Middle frontal gyrus (tissue), 1 donor: Measurements from ENCODE around the gene PLEK2.

Source experiments
- DNase-seq: peaks from one replicate; pipeline ENCODE4 v3.0.0-alpha.2; 2015; ENCODE audit warnings: low spot score; ENCODE audit errors: extremely low spot score

PLEK2 gene

GRCh38 chr14:67405771-67406170 lies 6.2 kb downstream of the PLEK2 start:
- no peak for DNase-seq

- DNase-seq = no peak
Measured at GRCh38 chr14:67400434-67400833, 11.5 kb downstream of the PLEK2 start.

- no peak for DNase-seq
Measured at GRCh38 chr14:67397536-67397935, 14.4 kb downstream of the PLEK2 start.

GRCh38 chr14:67396381-67396970 lies 15.5 kb downstream of the PLEK2 start:
- DNase-seq = no peak

- DNase-seq = no peak
Measured at GRCh38 chr14:67395876-67396189, 16.1 kb downstream of the PLEK2 start.

GRCh38 chr14:67395086-67395875 lies 16.7 kb downstream of the PLEK2 start:
- no peak for DNase-seq

- DNase-seq = no peak
Measured at GRCh38 chr14:67393689-67394088, 18.3 kb downstream of the PLEK2 start.

GRCh38 chr14:67392800-67393199 lies 19.2 kb downstream of the PLEK2 start:
- DNase-seq = no peak

- DNase-seq = no peak
Measured at GRCh38 chr14:67392123-67392522, 19.8 kb downstream of the PLEK2 start.

- no peak for DNase-seq
Measured at GRCh38 chr14:67391268-67391667, 20.7 kb downstream of the PLEK2 start.

- no peak for DNase-seq
Measured at GRCh38 chr14:67389811-67390534, 22.0 kb downstream of the PLEK2 start.

GRCh38 chr14:67389275-67389674 lies 22.7 kb downstream of the PLEK2 start:
- DNase-seq = no peak

GRCh38 chr14:67387195-67387594 lies 24.8 kb downstream of the PLEK2 start:
- DNase-seq = no peak

GRCh38 chr14:67385618-67386017 lies 26.3 kb downstream of the PLEK2 start:
- no peak for DNase-seq

- no peak for DNase-seq
Measured at GRCh38 chr14:67385120-67385519, 26.8 kb downstream of the PLEK2 start.

- DNase-seq = no peak
Measured at GRCh38 chr14:67377916-67378315, 34.0 kb downstream of the PLEK2 start.

GRCh38 chr14:67373347-67373746 lies 38.6 kb downstream of the PLEK2 start:
- DNase-seq = no peak

GRCh38 chr14:67372833-67373232 lies 39.1 kb downstream of the PLEK2 start:
- no peak for DNase-seq

- DNase-seq = no peak
Measured at GRCh38 chr14:67371247-67372148, 40.5 kb downstream of the PLEK2 start.

GRCh38 chr14:67370830-67371229 lies 41.1 kb downstream of the PLEK2 start:
- DNase-seq = no peak

- DNase-seq = no peak
Measured at GRCh38 chr14:67365476-67365875, 46.5 kb downstream of the PLEK2 start.
